RWPE1 (cell line): Measurements from ENCODE around the gene CARD9.

Source experiments
- CTCF ChIA-PET: fragments of 350-600 bp; sonication (Branson Sonifier 250); formaldehyde crosslinking; extraction: SDS; loops from one replicate; lab custom pipeline; 2021; lab: Yijun Ruan, JAX
- POLR2A ChIA-PET: fragments of 400-600 bp; formaldehyde crosslinking; extraction: SDS; loops from one replicate; lab custom pipeline; 2020; ENCODE audit warnings: antibody characterized with exemption; ENCODE audit not compliant: low non-redundant PET; lab: Yijun Ruan, JAX
- DNase-seq: peaks from one replicate; pipeline ENCODE4 v3.0.0; 2012; ENCODE audit warnings: low spot score
- H3K27ac ChIP-seq: fragments of 450-650 bp; 2 replicates; pipeline ENCODE4 v1.5.1; 2017
- CTCF ChIP-seq: fragments of 450-650 bp; conservative IDR thresholded peaks from 2 replicates; pipeline ENCODE4 v1.5.1; 2017; ENCODE audit warnings: low read depth, mild to moderate bottlenecking

CARD9 gene

GRCh38 chr9:136337416-136338395, 35.8 kb downstream of the CARD9 start:
- ChIA-PET CTCF (interaction anchor here (0.5 to 1.7 kb wide), 9 partner anchors 14 to 334 kb away, joined by 3 to 6 read pairs (median 3); partner anchors contain the start of gene DNLZ), POLR2A (no interaction called here)
- H3K27ac ChIP-seq = no peak overlapping the region
- TF ChIP-seq CTCF = no peak
- no peak for DNase-seq

- no peak overlapping the region for H3K27ac ChIP-seq
- TF ChIP-seq CTCF = no peak
- POLR2A ChIA-PET = no interaction called here
- CTCF ChIA-PET = interaction anchor here (0.5 to 1.7 kb wide), 5 partner anchors 18 to 64 kb away, joined by 3 to 6 read pairs (median 3); partner anchors contain the start of gene DNLZ
- DNase-seq = no peak
Observed at GRCh38 chr9:136336881-136337280, 36.6 kb downstream of the CARD9 start.

GRCh38 chr9:136336156-136336870, 37.2 kb downstream of the CARD9 start:
- TF ChIP-seq CTCF = no peak
- no peak for DNase-seq
- ChIA-PET CTCF (interaction anchor here (0.5 to 1.3 kb wide), 4 partner anchors 9 to 54 kb away, joined by 3 to 5 read pairs (median 3); no protein-coding TSS in a partner anchor), POLR2A (no interaction called here)
- H3K27ac ChIP-seq = peak overlapping the region; percentile 10; the same call in 1 of the 2 replicates

- no peak for TF ChIP-seq CTCF
- CTCF ChIA-PET = interaction anchor here (0.8 to 1.3 kb wide), 2 partner anchors 10 to 28 kb away, joined by 3 read pairs; no protein-coding TSS in a partner anchor
- peak overlapping the region; percentile 10 for H3K27ac ChIP-seq
- no peak for DNase-seq
- POLR2A ChIA-PET = interaction anchor here (0.6 kb wide), 2 partner anchors 17 to 84 kb away, joined by 3 to 4 read pairs; no protein-coding TSS in a partner anchor
Observed at GRCh38 chr9:136335296-136336155, 37.9 kb downstream of the CARD9 start.

- ChIA-PET CTCF (no interaction called here), POLR2A (no interaction called here)
- no peak for DNase-seq
- no peak overlapping the region for H3K27ac ChIP-seq
- no peak for TF ChIP-seq CTCF
Observed at GRCh38 chr9:136334541-136334940, 38.9 kb downstream of the CARD9 start.
